ENCODE results near the gene BCS1L. TPM values are rescaled to one million over a fixed set of nuclear protein-coding genes. Genes with fewer than 3 reads are reported as not detected.
A peak's percentile ranks its signal among the peaks of the same experiment; 100 is the strongest.

The BCS1L gene
- total and polyA plus RNA-seq, 2 of the 13 experiments (the other 11 are each of a cell fraction or from before 2014, with no cell fraction given) = 48.9 to 76.0 TPM

DNA sequence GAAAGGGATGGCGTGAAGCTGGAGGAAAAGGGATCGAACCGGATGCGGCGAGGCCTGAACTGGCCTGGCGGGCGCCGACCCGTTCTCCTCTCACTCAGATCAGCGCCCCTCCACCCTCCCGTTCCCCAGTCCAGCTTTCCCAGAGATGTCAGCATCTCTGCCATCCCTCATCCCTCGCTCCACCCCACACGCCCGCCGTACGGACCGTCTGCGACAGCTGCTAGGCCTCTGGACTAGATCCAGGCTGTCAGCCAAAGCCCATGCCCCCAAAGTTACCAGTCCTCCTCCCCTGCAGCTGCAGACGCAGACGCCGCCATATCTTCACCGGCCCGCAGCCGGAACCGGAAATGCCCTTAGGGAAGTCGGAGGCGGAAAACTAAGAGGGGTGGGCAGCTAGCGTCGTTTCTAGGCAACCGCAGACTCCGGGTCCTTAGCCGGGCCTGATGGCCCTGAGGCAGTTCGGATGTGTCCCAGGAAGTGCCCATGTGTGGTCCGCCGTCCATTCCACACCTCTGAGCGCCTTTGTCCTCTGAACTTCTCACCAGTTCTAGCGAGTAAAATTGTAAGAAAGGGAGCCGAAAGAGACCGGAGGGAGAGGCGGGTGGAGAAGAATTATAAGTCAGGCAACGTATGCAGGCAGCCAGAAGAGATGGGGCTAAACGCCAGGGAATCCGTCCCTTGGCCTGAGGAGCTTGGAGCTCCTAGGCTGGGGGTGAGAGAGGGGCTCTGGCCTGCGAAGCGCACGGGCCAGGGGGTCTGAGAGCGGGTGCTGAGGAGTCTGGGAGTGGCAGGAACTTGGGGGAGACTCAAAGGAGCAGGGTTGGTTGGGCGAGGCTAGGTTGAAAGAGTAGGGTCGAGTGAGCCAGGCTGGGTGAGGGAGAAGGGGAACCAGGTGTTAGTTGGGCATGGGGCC, 12.4 kb downstream of the BCS1L start, which contains the start of the genes RNF25 and STK36 (continued):
- 0 out of 2 replicates have a peak, but pooled peaks have one; percentile 8 for TF ChIP-seq ZNF879 (CRISPR knock-in tag; IDR thresholded peaks at IDR 0.05)
- TF ChIP-seq TMF1 (CRISPR knock-in tag; IDR thresholded peaks at IDR 0.05; ENCODE audit: low read depth) = peak; percentile 59; the same call in 1 of the 2 replicates
- peak; percentile 93 for TF ChIP-seq ZNF343 (CRISPR knock-in tag; IDR thresholded peaks at IDR 0.05)
- TF ChIP-seq, protein P1, sequence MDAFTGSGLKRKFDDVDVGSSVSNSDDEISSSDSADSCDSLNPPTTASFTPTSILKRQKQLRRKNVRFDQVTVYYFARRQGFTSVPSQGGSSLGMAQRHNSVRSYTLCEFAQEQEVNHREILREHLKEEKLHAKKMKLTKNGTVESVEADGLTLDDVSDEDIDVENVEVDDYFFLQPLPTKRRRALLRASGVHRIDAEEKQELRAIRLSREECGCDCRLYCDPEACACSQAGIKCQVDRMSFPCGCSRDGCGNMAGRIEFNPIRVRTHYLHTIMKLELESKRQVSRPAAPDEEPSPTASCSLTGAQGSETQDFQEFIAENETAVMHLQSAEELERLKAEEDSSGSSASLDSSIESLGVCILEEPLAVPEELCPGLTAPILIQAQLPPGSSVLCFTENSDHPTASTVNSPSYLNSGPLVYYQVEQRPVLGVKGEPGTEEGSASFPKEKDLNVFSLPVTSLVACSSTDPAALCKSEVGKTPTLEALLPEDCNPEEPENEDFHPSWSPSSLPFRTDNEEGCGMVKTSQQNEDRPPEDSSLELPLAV (CRISPR knock-in tag; conservative IDR thresholded peaks at IDR 0.05; ENCODE audit: low read depth) = no peak
- TF ChIP-seq ZMYM4 (CRISPR knock-in tag; IDR thresholded peaks at IDR 0.05) = peak; percentile 73; the same call in 1 of the 2 replicates
- TF ChIP-seq PRMT3 (CRISPR knock-in tag; IDR thresholded peaks at IDR 0.05; ENCODE audit: borderline replicate concordance, low read depth) = no peak
- TF ChIP-seq, protein P2, sequence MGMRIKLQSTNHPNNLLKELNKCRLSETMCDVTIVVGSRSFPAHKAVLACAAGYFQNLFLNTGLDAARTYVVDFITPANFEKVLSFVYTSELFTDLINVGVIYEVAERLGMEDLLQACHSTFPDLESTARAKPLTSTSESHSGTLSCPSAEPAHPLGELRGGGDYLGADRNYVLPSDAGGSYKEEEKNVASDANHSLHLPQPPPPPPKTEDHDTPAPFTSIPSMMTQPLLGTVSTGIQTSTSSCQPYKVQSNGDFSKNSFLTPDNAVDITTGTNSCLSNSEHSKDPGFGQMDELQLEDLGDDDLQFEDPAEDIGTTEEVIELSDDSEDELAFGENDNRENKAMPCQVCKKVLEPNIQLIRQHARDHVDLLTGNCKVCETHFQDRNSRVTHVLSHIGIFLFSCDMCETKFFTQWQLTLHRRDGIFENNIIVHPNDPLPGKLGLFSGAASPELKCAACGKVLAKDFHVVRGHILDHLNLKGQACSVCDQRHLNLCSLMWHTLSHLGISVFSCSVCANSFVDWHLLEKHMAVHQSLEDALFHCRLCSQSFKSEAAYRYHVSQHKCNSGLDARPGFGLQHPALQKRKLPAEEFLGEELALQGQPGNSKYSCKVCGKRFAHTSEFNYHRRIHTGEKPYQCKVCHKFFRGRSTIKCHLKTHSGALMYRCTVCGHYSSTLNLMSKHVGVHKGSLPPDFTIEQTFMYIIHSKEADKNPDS (CRISPR knock-in tag; IDR thresholded peaks at IDR 0.05) = no peak
- no peak for TF ChIP-seq HMG20B (CRISPR knock-in tag; conservative IDR thresholded peaks at IDR 0.05)
- TF ChIP-seq, protein P3, sequence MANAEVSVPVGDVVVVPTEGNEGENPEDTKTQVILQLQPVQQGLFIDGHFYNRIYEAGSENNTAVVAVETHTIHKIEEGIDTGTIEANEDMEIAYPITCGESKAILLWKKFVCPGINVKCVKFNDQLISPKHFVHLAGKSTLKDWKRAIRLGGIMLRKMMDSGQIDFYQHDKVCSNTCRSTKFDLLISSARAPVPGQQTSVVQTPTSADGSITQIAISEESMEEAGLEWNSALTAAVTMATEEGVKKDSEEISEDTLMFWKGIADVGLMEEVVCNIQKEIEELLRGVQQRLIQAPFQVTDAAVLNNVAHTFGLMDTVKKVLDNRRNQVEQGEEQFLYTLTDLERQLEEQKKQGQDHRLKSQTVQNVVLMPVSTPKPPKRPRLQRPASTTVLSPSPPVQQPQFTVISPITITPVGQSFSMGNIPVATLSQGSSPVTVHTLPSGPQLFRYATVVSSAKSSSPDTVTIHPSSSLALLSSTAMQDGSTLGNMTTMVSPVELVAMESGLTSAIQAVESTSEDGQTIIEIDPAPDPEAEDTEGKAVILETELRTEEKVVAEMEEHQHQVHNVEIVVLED (CRISPR knock-in tag; IDR thresholded peaks at IDR 0.05; ENCODE audit: borderline replicate concordance) = peak; percentile 84; the same call in 1 of the 2 replicates
- TF ChIP-seq, protein P4, sequence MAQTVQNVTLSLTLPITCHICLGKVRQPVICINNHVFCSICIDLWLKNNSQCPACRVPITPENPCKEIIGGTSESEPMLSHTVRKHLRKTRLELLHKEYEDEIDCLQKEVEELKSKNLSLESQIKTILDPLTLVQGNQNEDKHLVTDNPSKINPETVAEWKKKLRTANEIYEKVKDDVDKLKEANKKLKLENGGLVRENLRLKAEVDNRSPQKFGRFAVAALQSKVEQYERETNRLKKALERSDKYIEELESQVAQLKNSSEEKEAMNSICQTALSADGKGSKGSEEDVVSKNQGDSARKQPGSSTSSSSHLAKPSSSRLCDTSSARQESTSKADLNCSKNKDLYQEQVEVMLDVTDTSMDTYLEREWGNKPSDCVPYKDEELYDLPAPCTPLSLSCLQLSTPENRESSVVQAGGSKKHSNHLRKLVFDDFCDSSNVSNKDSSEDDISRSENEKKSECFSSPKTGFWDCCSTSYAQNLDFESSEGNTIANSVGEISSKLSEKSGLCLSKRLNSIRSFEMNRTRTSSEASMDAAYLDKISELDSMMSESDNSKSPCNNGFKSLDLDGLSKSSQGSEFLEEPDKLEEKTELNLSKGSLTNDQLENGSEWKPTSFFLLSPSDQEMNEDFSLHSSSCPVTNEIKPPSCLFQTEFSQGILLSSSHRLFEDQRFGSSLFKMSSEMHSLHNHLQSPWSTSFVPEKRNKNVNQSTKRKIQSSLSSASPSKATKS (CRISPR knock-in tag; IDR thresholded peaks at IDR 0.05) = no peak
- peak; percentile 95 for TF ChIP-seq NAIF1 (CRISPR knock-in tag; IDR thresholded peaks at IDR 0.05; ENCODE audit: borderline replicate concordance)
- TF ChIP-seq CAMTA2 (CRISPR knock-in tag; IDR thresholded peaks at IDR 0.05; ENCODE audit: borderline replicate concordance) = peak; percentile 89
- TF ChIP-seq, protein P5, sequence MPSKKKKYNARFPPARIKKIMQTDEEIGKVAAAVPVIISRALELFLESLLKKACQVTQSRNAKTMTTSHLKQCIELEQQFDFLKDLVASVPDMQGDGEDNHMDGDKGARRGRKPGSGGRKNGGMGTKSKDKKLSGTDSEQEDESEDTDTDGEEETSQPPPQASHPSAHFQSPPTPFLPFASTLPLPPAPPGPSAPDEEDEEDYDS (CRISPR knock-in tag; IDR thresholded peaks at IDR 0.05) = peak; percentile 71; the same call in 1 of the 2 replicates

All from HepG2 (cell line).